ENCODE results near the gene DNAJC1.

DNA sequence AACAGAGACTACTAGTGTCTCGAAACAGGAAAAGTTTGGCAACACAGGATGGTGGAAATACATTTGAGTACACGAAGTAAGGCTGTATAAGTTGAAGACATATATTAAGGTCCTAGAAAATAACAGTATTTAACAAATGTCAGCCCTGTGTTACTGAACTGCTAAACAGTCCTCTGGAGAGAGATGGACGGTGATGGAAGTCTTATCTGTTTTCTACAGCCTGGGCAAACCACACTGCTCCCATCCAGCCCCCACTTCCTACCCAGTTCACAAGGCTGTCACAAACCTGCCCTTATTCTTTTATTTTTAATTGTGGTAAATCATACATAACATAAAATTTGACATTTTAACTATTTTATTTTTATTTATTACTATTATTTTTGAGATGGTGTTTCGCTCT is 179.1 kb downstream of the DNAJC1 start:
- TF ChIP-seq, protein P1, sequence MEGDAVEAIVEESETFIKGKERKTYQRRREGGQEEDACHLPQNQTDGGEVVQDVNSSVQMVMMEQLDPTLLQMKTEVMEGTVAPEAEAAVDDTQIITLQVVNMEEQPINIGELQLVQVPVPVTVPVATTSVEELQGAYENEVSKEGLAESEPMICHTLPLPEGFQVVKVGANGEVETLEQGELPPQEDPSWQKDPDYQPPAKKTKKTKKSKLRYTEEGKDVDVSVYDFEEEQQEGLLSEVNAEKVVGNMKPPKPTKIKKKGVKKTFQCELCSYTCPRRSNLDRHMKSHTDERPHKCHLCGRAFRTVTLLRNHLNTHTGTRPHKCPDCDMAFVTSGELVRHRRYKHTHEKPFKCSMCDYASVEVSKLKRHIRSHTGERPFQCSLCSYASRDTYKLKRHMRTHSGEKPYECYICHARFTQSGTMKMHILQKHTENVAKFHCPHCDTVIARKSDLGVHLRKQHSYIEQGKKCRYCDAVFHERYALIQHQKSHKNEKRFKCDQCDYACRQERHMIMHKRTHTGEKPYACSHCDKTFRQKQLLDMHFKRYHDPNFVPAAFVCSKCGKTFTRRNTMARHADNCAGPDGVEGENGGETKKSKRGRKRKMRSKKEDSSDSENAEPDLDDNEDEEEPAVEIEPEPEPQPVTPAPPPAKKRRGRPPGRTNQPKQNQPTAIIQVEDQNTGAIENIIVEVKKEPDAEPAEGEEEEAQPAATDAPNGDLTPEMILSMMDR (IDR thresholded peaks at IDR 0.05; ENCODE audit: borderline replicate concordance, extremely low read depth, low read length, poor library complexity, severe bottlenecking): no peak
- no peak for TF ChIP-seq EZH2 (IDR thresholded peaks at IDR 0.05; ENCODE audit: borderline replicate concordance, low read depth, low read length, severe bottlenecking)
